Stimulated activated CD8-positive, alpha-beta memory T cell treated with anti-CD3 and anti-CD28 coated beads, Interleukin-15, amount 100 ng/mL, for 1 hour (primary cell): ENCODE results near the gene KCNE1.
"Not testable (repeated sequence)": the region's sequence is repeated elsewhere in the genome, so short reads cannot be mapped to it uniquely, and the experiment has no call there.

Experiments used
- DNase-seq: peaks from one replicate; pipeline ENCODE4 v3.0.0-alpha.2; 2020; ENCODE audit warnings: low read depth

Gene KCNE1

DNA sequence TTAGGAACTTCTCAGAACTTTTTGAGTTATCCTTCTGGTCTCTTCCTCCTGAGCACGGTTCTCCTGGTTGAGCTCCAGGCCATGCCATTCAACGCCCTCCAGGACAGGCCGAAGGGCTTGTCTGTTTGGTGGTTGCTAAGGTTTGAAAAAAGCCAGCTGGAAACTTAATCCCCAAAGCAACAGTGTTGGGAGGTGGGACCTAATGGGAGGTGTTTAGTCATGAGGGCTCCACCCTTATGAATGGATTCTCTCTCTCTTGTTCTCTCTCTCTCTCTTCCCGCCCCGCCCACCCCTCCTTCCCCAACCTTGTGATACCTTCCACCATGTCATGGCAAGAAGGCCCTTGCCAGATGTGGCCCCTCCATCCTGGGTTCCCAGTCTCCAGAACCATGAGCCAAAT, 829 bp downstream of the KCNE1 start:
- DNase-seq: no peak

DNA sequence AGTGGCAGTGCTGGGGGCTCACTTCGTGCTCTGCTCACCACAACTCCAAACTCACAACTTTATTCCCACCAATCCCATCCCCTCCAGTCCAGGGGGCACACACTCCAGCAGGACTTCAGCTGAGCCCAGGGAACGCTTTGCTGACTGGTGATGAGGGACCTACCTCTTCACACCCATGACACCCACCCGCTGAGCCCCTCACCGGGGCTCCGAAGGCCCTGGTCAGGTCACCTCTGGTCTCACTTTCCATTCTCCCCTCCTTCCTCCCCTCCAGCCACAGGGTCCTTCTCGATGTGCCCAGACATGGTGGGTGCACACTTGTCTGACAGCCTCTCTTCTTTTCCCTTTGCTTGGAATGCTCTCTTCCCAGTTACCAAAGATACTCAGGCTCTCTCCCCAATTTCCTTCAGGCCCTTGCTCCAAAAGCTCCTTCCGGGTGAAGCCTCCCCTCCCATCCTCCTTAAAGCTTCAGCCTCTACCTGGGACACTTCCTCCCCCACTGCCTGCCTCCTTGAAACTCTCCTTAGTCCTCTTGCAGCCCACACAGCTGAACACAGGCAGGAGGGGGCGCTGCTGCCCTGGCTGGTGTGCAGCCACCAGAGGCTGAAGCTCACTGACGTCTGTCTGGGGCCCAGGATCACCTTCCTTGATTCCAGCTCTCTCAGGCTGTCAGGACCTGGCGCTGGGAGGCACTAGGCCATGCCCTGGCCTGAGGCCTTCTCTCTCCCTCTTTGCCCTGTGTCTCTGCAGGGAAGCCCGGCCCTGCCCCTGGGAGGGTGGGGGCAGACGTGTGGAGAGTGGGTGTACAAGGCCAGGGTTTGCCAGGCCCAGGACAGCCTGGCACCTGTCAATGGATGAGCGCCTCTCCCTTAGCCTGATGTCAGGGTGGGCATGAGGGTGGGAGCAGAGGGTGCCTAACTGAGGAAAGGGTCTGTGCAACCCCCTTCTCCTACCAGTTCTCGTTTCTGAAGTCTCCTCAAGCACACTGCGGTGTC, 1.6 kb downstream of the KCNE1 start:
- no peak for DNase-seq

DNA sequence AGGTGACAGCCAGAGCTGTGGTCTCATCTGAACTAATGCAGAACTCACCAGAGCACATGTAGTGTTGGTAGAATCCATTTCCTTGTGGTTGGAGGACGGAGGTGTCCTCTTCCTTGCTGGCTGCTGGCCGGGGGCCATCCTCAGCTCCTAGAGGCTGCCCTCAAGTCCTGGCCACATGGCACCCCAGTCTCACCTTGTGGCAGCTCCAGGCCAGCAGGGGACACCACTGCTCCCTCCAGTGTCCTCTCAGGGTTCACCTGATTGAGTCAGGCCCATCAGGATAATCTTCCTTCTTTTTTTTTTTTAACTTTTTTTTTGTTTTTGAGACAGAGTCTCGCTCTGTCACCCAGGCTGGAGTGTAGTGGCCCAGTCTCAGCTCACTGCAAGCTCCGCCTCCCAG, 2.9 kb downstream of the KCNE1 start:
- no peak for DNase-seq

DNA sequence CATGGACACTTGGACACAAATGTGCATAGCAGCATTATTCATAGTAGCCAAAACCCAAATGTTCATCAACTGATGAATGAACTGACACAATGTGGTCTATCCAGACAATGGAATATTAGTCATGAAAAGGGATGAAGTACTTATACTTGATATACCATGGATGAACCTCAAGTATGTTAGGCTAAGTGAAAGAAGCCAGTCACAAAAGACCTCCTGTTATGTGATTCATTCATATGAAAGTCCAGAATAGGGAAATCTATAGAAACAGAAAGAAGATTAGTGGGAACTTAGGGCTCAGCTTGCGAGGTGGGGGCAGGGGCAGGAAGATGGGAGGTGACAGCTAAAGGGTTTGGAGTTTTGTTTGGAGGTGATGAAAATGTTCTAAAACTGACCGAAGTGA, 7.4 kb downstream of the KCNE1 start:
- no peak for DNase-seq

DNA sequence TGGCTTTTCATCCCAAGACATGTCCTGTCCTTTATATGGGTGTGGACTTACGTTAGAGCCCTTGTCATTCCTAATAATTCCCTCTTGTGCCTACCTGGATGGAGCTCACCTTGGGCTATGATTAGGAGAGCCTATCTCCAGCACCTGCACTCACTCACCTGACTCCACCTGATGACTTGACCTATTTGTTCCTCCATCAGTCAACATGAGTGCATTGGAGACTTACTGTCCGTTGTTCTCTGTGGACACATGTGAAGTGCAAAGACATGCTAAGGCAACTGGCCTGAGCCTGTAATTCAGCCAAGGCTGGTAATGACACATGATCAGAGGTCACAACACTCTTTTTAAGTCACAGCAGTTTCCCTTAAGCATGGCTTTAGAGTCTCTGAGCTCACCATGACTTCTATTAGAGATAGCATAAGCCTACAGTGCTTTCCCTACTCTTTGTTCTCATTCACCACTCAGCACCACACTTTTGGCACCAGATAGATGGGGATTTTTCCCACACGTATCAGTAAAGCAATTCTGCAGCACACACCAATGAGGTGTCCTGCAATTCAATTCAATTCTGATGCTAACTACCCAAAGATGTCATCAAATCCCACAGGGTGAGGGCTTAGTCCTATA, 9.4 kb downstream of the KCNE1 start:
- DNase-seq: no peak

DNA sequence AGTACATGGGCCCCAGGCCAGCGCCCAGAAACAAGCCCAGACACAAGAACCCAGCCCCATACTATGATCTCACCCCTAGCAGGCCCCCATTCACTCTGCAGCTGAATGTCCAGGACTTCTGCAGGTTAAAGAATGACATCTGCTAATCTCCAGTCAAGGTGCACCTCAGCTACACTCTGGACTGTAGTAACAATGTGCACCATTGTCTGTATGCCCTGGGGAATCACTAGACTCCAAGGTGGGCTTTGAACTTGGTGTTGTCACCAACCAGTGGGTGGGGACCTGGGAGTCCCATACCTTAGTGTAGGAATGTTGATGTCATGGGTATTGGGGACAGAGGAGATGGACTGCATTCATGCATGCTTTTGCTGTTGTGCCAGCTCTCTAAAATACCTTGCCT, 10.3 kb downstream of the KCNE1 start:
- no peak for DNase-seq

DNA sequence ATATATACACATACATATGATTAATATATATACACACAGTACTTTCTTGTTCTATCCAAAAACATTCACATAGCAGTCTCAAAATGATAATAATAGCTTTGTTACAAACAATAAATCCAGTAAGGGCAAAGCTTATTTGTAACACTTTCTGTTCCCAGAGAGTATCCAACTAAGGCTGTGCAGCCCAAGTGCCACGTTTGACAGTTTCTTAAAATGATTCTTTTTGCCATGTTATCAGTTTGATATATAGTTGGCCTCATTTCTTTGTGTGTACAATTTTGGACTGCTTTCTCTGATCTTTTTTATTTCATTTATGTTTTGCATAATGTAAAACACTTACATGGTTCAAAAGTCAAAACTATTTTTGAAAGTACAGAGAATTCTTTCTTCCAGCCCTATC, 11.8 kb downstream of the KCNE1 start:
- DNase-seq: no peak

DNA sequence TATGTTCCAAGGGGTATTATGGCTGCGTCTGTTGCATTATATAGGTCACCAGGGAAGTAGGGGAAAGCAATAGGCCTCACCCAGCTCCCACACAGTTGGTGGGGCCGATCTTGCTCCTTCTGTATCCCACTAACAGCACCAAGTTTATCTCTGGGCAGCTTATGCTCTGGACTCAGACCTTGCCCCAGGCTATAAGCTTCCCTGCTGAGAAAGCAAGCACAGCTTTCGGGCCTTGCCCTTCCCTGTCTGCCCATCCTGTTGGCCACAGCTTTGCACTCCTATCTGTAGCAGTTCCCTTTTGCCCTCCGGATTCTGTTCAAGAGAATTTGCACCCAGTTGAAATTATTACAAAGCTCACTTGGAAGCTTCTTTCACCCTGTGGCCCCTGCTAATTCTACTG, 12.9 kb downstream of the KCNE1 start:
- no peak for DNase-seq

DNA sequence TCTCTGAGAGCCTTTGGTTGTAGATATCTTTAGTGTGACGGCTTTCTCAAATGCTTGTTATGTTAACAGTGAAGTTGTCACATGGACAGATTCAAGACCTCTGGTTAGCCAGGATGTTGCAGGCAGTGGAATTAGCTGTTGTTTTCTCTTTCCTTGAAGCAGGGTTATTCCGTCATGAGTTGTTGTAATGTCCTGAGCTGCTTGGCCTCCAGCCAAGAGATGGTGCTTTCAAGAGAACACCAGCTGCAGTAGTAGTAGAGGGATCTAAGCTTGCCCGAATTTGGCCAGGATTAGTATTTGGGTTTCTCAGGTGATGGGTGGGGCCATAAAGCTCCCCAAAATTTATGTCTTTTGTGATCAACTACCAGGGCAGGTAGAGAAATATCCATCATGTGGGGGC, 13.4 kb downstream of the KCNE1 start:
- DNase-seq: no peak

DNA sequence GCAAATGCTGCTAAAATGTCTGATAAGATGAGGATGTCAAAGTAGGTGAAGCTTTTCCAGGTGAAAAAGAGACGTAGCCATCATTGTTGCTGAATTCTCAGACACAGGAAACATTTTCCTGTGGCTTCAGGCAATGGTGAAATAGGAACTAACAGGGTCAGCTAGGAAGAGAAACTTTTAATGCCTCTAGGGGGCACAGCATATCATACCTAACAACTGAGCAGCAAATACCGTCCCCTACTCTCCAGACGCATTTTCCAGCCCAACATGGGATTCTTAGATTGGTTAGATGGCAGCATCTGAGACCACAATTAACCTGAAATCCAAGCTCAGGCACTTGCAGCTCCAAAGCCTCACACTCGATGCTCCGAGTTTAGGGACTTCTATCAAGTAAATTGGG, 28.2 kb downstream of the KCNE1 start:
- not testable (repeated sequence) for DNase-seq

DNA sequence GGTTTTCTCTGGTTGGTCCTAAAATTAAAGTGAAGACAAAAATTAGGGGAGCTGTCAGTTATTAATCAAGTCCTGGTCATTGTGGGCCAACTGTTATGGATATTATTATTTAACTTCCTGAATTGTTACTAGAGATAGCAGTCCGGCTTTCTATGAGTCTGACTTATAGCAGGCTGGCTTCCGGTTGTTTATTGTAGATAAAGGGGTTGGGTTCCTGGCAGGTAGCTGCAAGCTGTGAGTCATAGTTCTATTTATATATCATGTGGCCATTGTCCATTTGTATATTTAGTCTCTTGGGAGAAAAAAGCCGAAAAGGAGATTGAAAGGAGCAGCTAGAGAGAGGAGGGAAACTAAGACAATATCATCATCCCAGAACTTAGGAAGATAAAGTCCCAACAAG, 28.6 kb downstream of the KCNE1 start:
- not testable (repeated sequence) for DNase-seq

DNA sequence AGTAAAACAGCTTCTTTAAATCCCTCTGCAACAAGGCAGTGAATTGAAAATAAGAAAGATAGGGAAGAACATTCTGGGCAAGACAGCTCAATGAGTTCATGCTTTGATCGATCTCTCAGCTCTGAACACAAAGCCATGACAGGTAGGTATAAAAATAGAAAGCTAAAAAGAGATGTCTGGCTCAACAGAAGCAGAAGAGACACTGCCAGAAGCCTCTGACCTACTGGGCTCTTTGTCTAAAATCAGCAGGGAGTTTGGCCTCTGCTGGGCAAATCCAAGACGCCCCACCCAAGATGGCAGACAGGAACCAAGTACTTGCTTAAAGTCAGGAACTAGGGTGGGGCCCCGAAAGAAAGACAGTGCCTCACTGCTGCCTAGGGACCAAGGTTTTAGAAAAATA, 44.7 kb downstream of the KCNE1 start:
- not testable (repeated sequence) for DNase-seq

DNA sequence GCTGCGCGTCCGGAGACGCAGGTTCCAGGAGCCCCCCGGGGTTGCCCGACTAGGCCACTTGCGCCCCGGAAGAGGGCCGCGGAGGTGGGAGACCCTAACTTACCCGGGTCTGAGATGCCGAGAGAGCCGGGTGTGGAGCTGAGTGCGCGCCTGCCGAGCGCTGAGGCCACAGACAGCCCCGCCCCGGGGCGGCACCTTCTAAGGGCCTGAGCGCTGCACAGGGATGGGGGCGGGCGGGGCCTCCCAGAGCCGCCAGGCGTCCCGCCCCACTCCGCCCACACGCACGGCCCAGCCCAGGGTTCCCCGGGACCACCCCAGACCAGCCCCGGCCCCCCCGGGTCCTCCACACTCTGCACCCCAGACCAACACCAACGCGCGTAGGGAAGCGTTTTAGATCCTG, 52.6 kb downstream of the KCNE1 start:
- DNase-seq: not testable (repeated sequence)

DNA sequence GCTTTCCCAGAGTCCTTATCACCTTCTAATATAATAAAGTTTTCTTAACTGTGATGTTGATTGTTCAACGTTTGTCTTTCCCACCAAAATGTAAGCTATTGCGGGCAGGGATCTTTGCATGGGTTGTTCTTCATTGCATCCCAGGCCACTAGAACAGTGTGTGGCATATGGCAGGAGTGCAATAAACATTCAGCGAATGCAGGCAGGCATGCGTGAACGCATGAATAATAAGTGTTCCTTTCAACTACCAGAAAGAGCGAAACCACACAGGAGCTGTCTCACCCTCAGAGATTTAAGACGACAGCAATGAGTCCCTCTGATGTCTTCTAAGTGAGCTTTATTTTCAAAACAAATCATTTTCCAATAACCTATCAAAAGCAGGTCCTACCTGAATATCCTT, 53.7 kb downstream of the KCNE1 start:
- DNase-seq: not testable (repeated sequence)

DNA sequence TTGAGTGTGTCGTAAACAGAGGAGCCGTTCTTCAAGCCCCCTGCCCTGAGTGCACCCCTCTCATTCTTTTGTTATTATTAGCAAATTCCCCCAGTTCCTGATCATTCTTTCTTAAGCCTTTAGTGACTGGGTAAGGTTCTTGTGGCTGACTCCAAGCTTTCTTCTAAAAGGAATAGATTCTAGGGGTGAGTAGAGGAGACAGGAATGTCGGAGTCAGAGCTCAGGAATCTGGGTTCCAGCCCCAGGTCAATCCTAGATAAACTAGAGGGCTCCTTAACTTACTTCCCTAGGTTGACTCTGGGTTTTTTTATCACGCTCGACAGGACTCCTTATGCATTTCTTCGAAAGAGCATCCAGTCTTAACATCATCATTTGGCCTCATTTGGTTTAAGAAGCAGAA, 55.8 kb downstream of the KCNE1 start:
- DNase-seq: not testable (repeated sequence)

DNA sequence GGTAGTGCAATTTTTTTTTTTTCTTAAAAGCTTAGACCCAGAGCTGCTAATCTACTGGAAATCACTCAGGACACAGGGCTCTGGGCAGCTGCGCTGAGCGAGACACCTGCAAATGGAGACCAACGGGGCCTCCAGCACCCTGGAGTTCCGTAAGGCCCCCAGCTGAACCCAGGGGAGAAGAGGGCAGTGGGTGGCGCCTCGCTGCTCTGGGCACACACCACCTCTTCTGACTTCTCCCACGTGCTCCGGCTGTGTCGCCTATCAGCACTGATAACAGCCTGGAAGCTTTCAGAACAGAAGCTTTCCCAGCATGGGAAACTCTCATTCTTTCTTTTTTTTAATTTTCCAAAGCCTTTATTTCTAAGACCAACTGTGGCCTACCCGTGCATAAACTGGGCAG, 56.4 kb downstream of the KCNE1 start:
- DNase-seq: not testable (repeated sequence)

DNA sequence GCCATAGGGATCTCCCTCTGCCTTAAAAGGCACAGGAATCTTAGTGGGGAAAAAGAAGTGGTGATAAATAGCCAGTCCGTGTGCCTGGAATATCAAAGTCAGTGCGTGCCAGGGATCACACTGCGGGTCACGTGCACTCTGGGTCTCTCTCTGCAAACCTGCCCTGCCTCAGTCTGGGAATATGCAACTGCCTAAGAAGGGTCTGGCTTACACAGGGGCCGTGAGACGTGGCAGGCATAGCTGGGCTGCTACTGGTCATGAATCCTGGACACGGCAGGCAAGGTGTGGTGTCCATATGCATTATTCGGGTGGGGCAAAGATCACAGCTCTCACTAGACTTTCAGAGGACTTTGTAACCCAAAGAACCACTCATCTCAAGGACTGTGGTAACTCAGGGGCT, 65.0 kb downstream of the KCNE1 start:
- not testable (repeated sequence) for DNase-seq

DNA sequence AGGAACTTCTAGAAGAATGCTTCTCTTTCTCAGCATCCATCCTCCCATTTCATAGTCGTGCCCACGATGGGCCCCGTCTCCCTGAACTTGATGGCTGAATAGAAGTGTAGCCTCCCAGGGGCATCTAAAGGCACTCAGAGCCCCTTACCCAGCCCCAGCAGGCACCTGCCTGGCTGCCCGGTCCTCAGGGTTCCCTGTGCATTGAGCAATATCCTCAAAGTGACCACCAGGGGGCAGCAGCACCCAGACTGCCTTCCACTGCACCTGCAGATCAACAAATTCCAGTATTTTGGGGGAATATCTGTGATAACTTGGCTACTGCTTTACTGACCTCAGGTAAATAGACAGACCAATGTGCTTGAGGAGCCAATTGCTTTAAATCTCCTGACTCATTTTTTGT, 68.5 kb downstream of the KCNE1 start:
- DNase-seq: not testable (repeated sequence)

DNA sequence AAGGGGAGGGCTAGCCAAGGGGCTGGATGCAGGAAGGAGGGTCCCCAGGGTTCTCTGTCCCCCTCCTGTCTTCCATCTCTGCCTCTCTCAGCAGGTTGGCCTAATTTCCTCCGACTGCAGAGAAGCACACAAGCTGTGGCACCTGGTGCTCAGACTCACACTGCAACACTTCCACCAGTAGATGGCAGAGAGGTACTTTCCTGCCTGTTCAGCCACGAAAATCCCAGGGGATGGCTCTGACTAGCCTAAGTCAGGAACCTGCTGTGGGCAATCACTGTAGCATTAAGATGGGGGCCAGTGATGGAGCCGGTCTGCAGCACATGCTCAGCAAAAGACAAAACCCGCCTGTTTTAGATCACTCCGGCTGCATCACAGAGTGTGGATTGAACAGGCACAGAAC, 82.3 kb downstream of the KCNE1 start:
- DNase-seq: not testable (repeated sequence)

DNA sequence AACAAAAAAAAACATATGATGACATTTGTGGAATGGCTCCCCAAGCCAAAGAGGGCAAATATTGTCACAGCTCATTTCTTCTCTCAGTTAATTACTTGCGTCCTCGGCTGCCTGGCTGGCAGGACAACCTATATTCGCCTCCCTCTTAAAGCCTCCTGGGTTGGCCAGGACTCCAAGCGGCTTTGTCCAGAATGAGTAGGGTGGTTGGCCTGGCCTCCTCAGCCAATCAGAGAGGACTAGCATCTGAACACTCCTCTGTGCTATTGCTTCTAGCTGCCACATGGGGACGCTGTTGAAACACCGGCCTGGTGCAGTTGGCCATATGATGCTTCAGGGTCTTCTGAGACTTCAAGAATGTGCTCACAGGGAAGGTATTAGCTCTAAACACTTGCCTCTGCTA, 83.6 kb downstream of the KCNE1 start:
- not testable (repeated sequence) for DNase-seq

DNA sequence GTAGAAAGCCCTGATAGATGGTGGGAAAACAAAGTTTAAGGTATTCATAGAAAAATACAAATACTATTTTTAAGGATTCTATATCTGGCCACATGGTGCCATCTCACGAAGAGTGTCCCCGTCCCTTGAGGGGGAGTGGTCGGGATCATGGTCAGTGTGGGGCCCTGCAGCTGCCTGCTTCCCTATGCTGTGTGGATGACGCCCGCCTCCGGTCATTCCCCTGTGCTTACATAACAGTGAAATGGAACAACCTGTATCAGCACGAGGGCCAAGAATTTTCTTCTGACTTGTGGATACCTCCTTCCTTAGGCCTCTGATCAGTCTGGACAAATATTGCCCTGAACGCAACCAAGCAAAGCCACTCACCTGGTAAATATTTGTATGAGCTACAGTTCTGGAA, 84.7 kb downstream of the KCNE1 start:
- DNase-seq: not testable (repeated sequence)

DNA sequence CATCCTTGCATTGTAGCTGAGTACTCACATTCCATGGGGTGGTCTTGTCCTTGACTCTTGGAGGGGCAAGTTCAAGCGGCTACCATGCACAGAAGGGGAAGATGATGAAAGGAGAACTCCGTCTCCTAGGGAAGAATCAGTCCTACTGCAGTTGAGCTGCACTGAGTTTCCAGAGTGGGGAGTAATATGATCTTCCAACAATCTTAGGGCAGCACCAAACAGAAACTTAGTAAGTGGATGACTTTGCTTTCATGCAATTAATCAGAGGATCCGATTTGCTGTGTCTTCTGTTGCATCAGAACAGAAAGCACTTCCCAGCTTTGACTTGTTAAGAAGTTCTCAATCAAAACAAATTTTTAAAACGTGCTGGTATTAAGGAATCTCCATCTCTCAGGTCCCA, 88.2 kb downstream of the KCNE1 start, which contains the start of gene SMIM34:
SMIM34 (minus strand) TSS at position 147 of the 400 bp plus-strand sequence; CDS start at position 35, 112 bp downstream.
- DNase-seq: not testable (repeated sequence)

DNA sequence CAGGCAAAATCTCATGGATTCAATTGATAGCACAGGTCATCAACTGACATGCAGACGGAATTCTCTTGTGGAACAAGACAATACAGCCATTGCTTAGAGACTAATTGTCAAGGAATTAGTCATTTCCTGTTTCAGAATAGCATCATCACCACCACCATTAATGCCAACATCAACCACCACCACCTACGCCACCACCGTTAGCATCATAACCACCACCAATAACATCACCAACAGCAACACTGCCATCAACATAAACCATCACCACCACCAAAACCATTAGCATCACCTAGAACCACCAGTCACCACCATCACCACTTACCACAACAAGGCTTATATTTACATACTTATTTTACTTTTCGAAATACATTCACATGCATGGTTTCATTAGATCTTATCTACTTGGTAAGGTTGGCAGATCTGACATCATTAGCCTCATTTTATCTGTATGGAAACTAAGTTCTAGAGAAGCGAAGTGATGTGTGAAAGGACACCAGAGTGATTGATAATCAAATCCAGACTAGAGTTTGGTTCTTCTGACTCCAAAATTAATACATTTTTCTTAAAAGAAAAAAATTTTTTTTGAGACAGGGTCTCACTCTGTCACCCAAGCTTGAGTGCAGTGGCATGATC, 94.4 kb downstream of the KCNE1 start:
- DNase-seq: not testable (repeated sequence)
